SK-N-MC (cell line): Measurements from ENCODE around the gene BRINP1.

Source experiments
- EZH2 ChIP-seq: fragments of 200-600 bp; sonication (generic); IDR thresholded peaks from one replicate; pipeline ENCODE4 v1.6.1; 2017; ENCODE audit warnings: antibody characterized with exemption
- POLR2AphosphoS5 ChIP-seq: IDR thresholded peaks from 2 replicates; pipeline ENCODE4 v1.6.1; 2012; ENCODE audit warnings: mild to moderate bottlenecking, low read depth, low read length, borderline replicate concordance

GRCh38 chr9:119307471-119307870 is 61.8 kb downstream of the BRINP1 start:
- no peak for TF ChIP-seq EZH2
- TF ChIP-seq POLR2AphosphoS5: no peak
